ENCODE measurements around the gene HEXB. TPM values are rescaled to one million over a fixed set of nuclear protein-coding genes. Genes with fewer than 3 reads are reported as not detected.

HEXB gene
- total and polyA plus RNA-seq, 9 of the 15 experiments (the other 6 are each of a cell fraction or from before 2014, with no cell fraction given) = 22.9 to 158 (median 108) TPM

DNA sequence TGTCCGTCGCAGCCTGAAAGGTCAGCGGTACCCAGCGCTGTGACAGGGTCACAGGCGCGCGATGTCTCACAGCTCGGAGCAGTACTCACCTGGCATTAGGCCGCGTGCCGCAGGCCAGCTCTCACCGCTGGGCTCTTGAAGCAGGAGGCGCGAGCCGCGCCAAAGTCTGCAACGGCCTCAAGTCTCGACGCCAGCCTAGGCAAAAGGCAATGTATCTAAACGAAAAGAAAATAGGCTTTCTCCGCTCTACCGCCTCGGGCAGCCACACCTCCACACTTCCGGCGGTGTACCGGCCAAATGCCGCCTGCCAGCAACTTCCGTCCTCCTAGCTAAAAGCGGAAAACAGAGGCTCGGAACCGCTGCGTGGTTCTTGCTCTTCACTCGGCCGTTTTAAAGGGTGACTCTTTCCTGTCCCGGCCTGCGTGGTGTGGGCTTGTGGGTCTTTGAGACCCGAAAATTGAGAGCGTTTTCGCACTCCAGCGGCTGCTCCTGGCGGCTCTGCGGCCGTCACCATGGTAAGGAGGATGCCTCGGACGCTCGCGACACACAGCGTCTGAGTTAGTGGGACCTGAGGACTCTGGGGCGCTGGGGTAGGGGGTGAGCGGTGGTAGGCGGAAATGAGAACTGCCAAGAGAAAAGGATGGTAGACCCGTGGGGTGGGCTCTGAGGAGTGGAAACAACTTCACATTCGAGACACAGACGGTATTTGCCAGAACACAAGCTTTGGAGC, 82.0 kb downstream of the HEXB start, which contains the start of the genes GFM2 and NSA2 (continued):
- TF ChIP-seq, protein P1, sequence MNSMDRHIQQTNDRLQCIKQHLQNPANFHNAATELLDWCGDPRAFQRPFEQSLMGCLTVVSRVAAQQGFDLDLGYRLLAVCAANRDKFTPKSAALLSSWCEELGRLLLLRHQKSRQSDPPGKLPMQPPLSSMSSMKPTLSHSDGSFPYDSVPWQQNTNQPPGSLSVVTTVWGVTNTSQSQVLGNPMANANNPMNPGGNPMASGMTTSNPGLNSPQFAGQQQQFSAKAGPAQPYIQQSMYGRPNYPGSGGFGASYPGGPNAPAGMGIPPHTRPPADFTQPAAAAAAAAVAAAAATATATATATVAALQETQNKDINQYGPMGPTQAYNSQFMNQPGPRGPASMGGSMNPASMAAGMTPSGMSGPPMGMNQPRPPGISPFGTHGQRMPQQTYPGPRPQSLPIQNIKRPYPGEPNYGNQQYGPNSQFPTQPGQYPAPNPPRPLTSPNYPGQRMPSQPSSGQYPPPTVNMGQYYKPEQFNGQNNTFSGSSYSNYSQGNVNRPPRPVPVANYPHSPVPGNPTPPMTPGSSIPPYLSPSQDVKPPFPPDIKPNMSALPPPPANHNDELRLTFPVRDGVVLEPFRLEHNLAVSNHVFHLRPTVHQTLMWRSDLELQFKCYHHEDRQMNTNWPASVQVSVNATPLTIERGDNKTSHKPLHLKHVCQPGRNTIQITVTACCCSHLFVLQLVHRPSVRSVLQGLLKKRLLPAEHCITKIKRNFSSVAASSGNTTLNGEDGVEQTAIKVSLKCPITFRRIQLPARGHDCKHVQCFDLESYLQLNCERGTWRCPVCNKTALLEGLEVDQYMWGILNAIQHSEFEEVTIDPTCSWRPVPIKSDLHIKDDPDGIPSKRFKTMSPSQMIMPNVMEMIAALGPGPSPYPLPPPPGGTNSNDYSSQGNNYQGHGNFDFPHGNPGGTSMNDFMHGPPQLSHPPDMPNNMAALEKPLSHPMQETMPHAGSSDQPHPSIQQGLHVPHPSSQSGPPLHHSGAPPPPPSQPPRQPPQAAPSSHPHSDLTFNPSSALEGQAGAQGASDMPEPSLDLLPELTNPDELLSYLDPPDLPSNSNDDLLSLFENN (IDR thresholded peaks at IDR 0.05; ENCODE audit: low read depth in 2 of 2, low read length in 2 of 2) = no peak
- TF ChIP-seq POLR2B (IDR thresholded peaks at IDR 0.05; ENCODE audit: low read depth, partially characterized antibody) (peak; percentile 68), ZNF263 (CRISPR knock-in tag; IDR thresholded peaks at IDR 0.05; ENCODE audit: borderline replicate concordance) (no peak), KDM2B (CRISPR knock-in tag; IDR thresholded peaks at IDR 0.05) (no peak), PHF21A (IDR thresholded peaks at IDR 0.05; ENCODE audit: borderline replicate concordance, low read depth) (0 out of 2 replicates have a peak, but pooled peaks have one; percentile 50), HDAC3 (IDR thresholded peaks at IDR 0.05; ENCODE audit: borderline replicate concordance, partially characterized antibody) (peak; percentile 10), MTA1 (IDR thresholded peaks at IDR 0.05; ENCODE audit: borderline replicate concordance) (no peak), MAZ (CRISPR knock-in tag; conservative IDR thresholded peaks at IDR 0.05 in 1 of 2, IDR thresholded peaks at IDR 0.05 in 1 of 2) (peak; percentile 59 to 91; a peak in 3 of 4 replicates), RBM39 (optimal IDR thresholded peaks at IDR 0.05; ENCODE audit: low read depth, low read length) (peak; percentile 72), NR3C1 (CRISPR knock-in tag; IDR thresholded peaks at IDR 0.05) (no peak), ZNF551 (CRISPR knock-in tag; IDR thresholded peaks at IDR 0.05) (no peak), SAFB (IDR thresholded peaks at IDR 0.05; ENCODE audit: borderline replicate concordance, low read depth, low read length) (no peak), ZKSCAN8 (CRISPR knock-in tag; IDR thresholded peaks at IDR 0.05) (no peak), CTBP1 (IDR thresholded peaks at IDR 0.05; ENCODE audit: borderline replicate concordance) (peak; percentile 88; the same call in 1 of the 2 replicates), ZKSCAN3 (CRISPR knock-in tag; IDR thresholded peaks at IDR 0.05) (no peak), FOS (IDR thresholded peaks at IDR 0.05; ENCODE audit: extremely low read depth, insufficient read length) (no peak), TAF15 (IDR thresholded peaks at IDR 0.05; ENCODE audit: low read depth, low read length) (no peak)
- TF ChIP-seq, protein P2, sequence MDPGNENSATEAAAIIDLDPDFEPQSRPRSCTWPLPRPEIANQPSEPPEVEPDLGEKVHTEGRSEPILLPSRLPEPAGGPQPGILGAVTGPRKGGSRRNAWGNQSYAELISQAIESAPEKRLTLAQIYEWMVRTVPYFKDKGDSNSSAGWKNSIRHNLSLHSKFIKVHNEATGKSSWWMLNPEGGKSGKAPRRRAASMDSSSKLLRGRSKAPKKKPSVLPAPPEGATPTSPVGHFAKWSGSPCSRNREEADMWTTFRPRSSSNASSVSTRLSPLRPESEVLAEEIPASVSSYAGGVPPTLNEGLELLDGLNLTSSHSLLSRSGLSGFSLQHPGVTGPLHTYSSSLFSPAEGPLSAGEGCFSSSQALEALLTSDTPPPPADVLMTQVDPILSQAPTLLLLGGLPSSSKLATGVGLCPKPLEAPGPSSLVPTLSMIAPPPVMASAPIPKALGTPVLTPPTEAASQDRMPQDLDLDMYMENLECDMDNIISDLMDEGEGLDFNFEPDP (CRISPR knock-in tag; IDR thresholded peaks at IDR 0.05) = no peak
- TF ChIP-seq, protein P3, sequence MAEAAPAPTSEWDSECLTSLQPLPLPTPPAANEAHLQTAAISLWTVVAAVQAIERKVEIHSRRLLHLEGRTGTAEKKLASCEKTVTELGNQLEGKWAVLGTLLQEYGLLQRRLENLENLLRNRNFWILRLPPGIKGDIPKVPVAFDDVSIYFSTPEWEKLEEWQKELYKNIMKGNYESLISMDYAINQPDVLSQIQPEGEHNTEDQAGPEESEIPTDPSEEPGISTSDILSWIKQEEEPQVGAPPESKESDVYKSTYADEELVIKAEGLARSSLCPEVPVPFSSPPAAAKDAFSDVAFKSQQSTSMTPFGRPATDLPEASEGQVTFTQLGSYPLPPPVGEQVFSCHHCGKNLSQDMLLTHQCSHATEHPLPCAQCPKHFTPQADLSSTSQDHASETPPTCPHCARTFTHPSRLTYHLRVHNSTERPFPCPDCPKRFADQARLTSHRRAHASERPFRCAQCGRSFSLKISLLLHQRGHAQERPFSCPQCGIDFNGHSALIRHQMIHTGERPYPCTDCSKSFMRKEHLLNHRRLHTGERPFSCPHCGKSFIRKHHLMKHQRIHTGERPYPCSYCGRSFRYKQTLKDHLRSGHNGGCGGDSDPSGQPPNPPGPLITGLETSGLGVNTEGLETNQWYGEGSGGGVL (CRISPR knock-in tag; IDR thresholded peaks at IDR 0.05) = no peak
- TF ChIP-seq, protein P4, sequence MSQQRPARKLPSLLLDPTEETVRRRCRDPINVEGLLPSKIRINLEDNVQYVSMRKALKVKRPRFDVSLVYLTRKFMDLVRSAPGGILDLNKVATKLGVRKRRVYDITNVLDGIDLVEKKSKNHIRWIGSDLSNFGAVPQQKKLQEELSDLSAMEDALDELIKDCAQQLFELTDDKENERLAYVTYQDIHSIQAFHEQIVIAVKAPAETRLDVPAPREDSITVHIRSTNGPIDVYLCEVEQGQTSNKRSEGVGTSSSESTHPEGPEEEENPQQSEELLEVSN (IDR thresholded peaks at IDR 0.05; ENCODE audit: borderline replicate concordance in 1 of 2, extremely low read depth in 1 of 2, insufficient read depth in 1 of 2, insufficient read length in 1 of 2, low read depth in 1 of 2, low read length in 1 of 2, poor library complexity in 1 of 2, severe bottlenecking in 1 of 2) = no peak
